Pancreas (tissue), 10 donors: ENCODE data around the gene ATRNL1. TPM values are rescaled to one million over a fixed set of nuclear protein-coding genes. Genes with fewer than 3 reads are reported as not detected.
A peak's percentile ranks its signal among the peaks of the same experiment; 100 is the strongest.

Source experiments
- ATAC-seq, 4 donors: fragments of 200-7000 bp; cut with Tn5 transposase; one replicate each; pipeline versions ENCODE4 v1.8.0 to v1.9.1; 2020; ENCODE audit warnings: mild to moderate bottlenecking in 4 of 4, moderate library complexity in 4 of 4
- DNase-seq, 6 donors: peaks; one replicate each; pipeline ENCODE4 v3.0.0-alpha.2; 2020
- FAIRE-seq: peaks from 2 replicates; lab custom pipeline; 2012; peaks lifted over from hg19 to GRCh38; lab: Jason Lieb, UNC
- H3K27ac ChIP-seq, 4 donors: fragments of 200-600 bp; sonication (generic); 1 replicate in 3 of 4; 2 replicates in 1 of 4; pipeline versions ENCODE4 v1.5.0 to v1.8.0; 2020
- H3K27me3 ChIP-seq, 4 donors: fragments of 200-600 bp; one replicate each; pipeline ENCODE4 v1.8.0; 2021
- H3K36me3 ChIP-seq, 3 donors: fragments of 200-600 bp; sonication (generic) in 1 of 3; one replicate each; pipeline versions ENCODE4 v1.5.0 to v1.8.0; 2020 to 2021
- H3K4me1 ChIP-seq, 3 donors: fragments of 200-600 bp; one replicate each; pipeline ENCODE4 v1.8.0; 2021
- H3K4me3 ChIP-seq, 4 donors: fragments of 200-600 bp; sonication (generic) in 2 of 4; one replicate each; pipeline versions ENCODE4 v1.5.0 to v1.8.0; 2020 to 2021
- H3K9me3 ChIP-seq, 4 donors: fragments of 200-600 bp; one replicate each; pipeline ENCODE4 v1.8.0; 2021
- WGBS, 2 donors: extraction: QIAGEN DNeasy Blood & Tissue Kit; methylation state at CpG; one replicate each; pipeline ENCODE4 v1.1.7; 2013; 5-methylcytosine and 5-hydroxymethylcytosine counted together
- intact Hi-C, 3 donors: fragments of 100-400 bp; cut with DNase I; formaldehyde crosslinking; loops; one replicate each; pipeline versions ENCODE4 v1.11.1 to v1.14.2; 2022
- polyA plus RNA-seq, 2 donors: library from polyadenylated mRNA; stranded (reverse); fragments of 200-250 nt; gene quantifications; one replicate each; pipeline ENCODE4 v1.2.3, GENCODE V29; 2013
- total RNA-seq, 6 donors: library from RNA; stranded (reverse); fragmentation: NEBNext Ultra II Directional in 4 of 6; extraction: Animal tissue kit (Norgen Biotek cat#: 25700) in 4 of 6; gene quantifications; one replicate each; pipeline versions ENCODE4 v1.2.1 to v1.2.4, GENCODE V29; 2021 to 2023
- TF ChIP-seq, protein P1 (sequence below), 4 donors: fragments of 200-600 bp; sonication (generic) in 3 of 4; IDR thresholded peaks; one replicate each; pipeline versions ENCODE4 v1.5.0 to v1.8.0; 2021; ENCODE audit warnings: antibody characterized with exemption in 4 of 4
- donor health status: healthy with polysubstance abuse.
- donor health status: DM: no; HTN: no; CAD: no; lungs with moderate emphysema.
- donor health status: DM: no; HTN: no; CAD: no.
- donor health status: control.
- donor health status: control.
- donor health status: Bipolar disorder and iron deficiency.
- donor health status: DM: yes; HTN: yes; CAD: no.
- donor health status: DM: no; HTN: no; CAD: no.
- donor health status: DM: no; HTN: no; CAD: no.
- donor health status: DM: yes; HTN: yes; CAD: no.

ATRNL1 gene
- total and polyA plus RNA-seq, 8 donors: 0.91 to 5.7 (median 3.9) TPM

DNA sequence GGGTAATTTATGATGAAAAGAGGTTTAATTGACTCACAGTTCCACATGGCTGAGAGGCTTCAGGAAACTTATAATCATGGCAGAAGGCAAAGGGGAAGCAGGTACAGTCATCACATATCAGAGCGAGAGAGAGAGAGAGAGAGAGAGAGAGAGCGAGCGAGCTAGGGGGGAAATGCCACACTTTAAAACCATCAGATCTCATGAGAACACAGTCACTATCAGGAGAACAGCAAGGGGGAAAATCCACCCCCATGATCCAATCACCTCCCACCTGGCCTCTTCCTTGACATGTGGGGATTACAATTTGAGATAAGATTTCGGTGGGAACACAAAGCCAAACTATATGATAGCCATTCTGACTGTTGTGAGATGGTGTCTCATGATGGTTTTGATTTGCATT, 603.6 kb downstream of the ATRNL1 start:
- TF ChIP-seq, protein P1, sequence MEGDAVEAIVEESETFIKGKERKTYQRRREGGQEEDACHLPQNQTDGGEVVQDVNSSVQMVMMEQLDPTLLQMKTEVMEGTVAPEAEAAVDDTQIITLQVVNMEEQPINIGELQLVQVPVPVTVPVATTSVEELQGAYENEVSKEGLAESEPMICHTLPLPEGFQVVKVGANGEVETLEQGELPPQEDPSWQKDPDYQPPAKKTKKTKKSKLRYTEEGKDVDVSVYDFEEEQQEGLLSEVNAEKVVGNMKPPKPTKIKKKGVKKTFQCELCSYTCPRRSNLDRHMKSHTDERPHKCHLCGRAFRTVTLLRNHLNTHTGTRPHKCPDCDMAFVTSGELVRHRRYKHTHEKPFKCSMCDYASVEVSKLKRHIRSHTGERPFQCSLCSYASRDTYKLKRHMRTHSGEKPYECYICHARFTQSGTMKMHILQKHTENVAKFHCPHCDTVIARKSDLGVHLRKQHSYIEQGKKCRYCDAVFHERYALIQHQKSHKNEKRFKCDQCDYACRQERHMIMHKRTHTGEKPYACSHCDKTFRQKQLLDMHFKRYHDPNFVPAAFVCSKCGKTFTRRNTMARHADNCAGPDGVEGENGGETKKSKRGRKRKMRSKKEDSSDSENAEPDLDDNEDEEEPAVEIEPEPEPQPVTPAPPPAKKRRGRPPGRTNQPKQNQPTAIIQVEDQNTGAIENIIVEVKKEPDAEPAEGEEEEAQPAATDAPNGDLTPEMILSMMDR (IDR thresholded peaks at IDR 0.05): no peak
- H3K4me1 ChIP-seq: no peaks in the 10 kb centered on the region
- H3K36me3 ChIP-seq: no peaks in the 10 kb centered on the region
- FAIRE-seq: no peak
- no peak overlapping the region for H3K4me3 ChIP-seq
- ATAC-seq: no peak
- intact Hi-C loops: no loop called here
- DNase-seq: no peak
- no peaks in the 10 kb centered on the region for H3K27me3 ChIP-seq
- no peaks in the 10 kb centered on the region for H3K9me3 ChIP-seq
- 79 to 89% methylated on average over 3 to 4 of the region's 4 CpGs for WGBS, 2 donors
- H3K27ac ChIP-seq: no peak overlapping the region

DNA sequence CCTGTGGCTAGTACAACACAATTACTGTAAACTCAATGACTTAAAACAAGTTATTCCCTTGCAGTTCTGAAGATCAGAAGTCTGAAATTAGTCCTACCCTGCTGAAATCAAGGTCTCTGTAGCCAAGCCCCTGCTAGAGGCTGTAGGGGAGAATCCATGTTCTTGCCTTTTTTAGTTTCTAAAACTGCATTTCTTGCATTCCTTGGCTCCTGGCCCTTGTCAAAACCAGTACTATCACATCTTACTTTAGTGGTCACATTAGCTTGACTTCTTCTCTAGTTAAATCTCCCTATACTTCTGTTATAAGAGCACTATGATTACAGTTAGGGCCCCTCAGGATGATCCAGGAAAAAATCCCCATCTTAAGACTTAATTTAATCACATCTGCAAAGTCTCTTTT, 612.9 kb downstream of the ATRNL1 start:
- no peak for ATAC-seq

DNA sequence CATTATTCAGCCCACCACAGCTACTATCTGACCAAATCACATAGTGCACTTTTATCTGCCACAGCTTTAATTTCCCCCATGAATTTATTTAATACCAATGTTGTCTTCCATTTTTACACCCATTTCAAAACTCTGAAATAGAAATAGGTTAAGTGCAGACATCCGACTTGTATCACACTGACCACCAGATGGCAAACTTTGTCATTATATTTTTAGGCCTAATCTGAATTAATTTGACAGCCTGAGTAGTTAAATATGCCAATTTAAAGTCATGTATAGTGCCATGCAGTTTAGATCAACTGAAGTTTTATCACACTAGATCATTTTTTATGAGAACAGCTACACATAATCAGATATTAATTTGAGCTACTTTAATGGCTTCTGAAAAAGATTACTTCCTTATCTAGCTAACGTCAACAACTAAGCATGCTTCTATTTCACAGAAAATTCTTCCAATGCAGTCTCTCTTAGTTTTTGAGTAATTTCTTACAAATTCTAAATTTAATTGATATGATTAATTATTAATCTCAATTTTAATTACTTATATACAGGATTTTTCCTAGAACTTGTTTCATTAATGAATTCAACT, 613.4 kb downstream of the ATRNL1 start:
- no peaks in the 10 kb centered on the region for H3K36me3 ChIP-seq
- WGBS, 2 donors: 35 to 46% methylated on average over 2 of the region's 2 CpGs
- peak in 2 of 4 donors; percentile 21 to 61 for ATAC-seq
- H3K27ac ChIP-seq: no peak overlapping the region
- no peak for DNase-seq
- H3K4me3 ChIP-seq: no peak overlapping the region
- H3K4me1 ChIP-seq: no peaks in the 10 kb centered on the region
- intact Hi-C loops: no loop called here
- no peak for FAIRE-seq
- TF ChIP-seq, protein P1 (IDR thresholded peaks at IDR 0.05): peak in 3 of 4 donors; percentile 10 to 30 (median 15)
- H3K27me3 ChIP-seq: no peaks in the 10 kb centered on the region
- H3K9me3 ChIP-seq: no peaks in the 10 kb centered on the region

More for the DNA sequence above, 612.9 kb downstream of the ATRNL1 start:
- H3K4me1 ChIP-seq: no peaks in the 10 kb centered on the region
- no peaks in the 10 kb centered on the region for H3K36me3 ChIP-seq
- DNase-seq: no peak
- H3K4me3 ChIP-seq: no peak overlapping the region
- FAIRE-seq: no peak
- TF ChIP-seq, protein P1 (IDR thresholded peaks at IDR 0.05): no peak
- no peaks in the 10 kb centered on the region for H3K9me3 ChIP-seq
- intact Hi-C loops: no loop called here
- H3K27me3 ChIP-seq: no peaks in the 10 kb centered on the region
- no peak overlapping the region for H3K27ac ChIP-seq

DNA sequence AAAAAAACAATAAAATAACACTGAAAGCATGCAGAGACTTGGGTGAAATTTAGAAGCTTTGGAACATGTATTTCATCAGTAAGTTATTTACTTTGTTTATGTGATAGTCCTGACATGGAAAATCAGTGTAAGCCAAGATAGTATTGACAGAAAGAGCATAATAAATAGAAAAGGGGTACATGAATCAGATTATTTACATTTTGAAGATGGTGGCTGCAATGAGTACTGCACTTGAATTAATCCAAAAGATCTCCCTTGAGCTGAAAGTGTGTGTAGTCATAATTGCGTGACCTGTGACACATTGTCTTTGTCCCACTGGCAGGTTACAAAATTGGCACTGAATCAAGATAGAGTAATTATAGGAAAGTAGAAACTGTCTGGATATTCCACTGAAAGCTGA, 617.0 kb downstream of the ATRNL1 start:
- TF ChIP-seq, protein P1 (IDR thresholded peaks at IDR 0.05): no peak
- 91 to 93% methylated on average over 1 of the region's 1 CpG for WGBS, 2 donors
- FAIRE-seq: no peak

DNA sequence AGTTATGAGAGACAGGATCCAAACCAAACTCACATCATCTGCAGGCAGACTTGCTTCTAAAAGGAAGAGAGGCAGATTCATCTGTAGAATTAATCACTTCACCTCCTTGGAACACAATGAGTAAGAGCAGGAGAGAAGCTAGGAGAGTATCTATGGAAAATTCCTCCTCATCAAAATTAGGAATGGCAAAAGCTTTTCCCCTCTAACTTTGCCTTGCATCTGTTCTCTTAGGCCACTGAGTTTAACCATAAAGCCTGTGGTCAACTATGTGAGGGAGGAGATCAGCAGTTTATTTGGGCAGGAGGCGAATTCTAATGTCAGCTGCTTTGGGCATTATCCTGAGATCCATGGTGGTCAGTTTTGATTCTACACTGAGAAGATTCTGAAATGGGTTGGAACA, 618.1 kb downstream of the ATRNL1 start:
- H3K9me3 ChIP-seq: no peaks in the 10 kb centered on the region
- ATAC-seq (no peak), FAIRE-seq (no peak), DNase-seq (no peak)
- WGBS, 2 donors: 76 to 86% methylated on average over 1 of the region's 1 CpG
- intact Hi-C loops: no loop called here
- H3K36me3 ChIP-seq: no peaks in the 10 kb centered on the region
- no peaks in the 10 kb centered on the region for H3K27me3 ChIP-seq
- no peak overlapping the region for H3K27ac ChIP-seq
- TF ChIP-seq, protein P1 (IDR thresholded peaks at IDR 0.05): no peak
- H3K4me1 ChIP-seq: no peaks in the 10 kb centered on the region
- H3K4me3 ChIP-seq: no peak overlapping the region

More for the DNA sequence above, 617.0 kb downstream of the ATRNL1 start:
- Histone ChIP-seq H3K36me3 (no peaks in the 10 kb centered on the region), H3K27me3 (no peaks in the 10 kb centered on the region), H3K4me1 (no peaks in the 10 kb centered on the region), H3K4me3 (no peak overlapping the region), H3K27ac (no peak overlapping the region), H3K9me3 (no peaks in the 10 kb centered on the region)
- ATAC-seq (no peak), DNase-seq (no peak)
- intact Hi-C loops: no loop called here
